ENCODE data around the gene CST7. TPM values are rescaled to one million over a fixed set of nuclear protein-coding genes. Genes with fewer than 3 reads are reported as not detected.
"Not testable (repeated sequence)": the region's sequence is repeated elsewhere in the genome, so short reads cannot be mapped to it uniquely, and the experiment has no call there.

CST7 gene
- total RNA-seq, 1 experiment from 2014 or later, result not detected

DNA sequence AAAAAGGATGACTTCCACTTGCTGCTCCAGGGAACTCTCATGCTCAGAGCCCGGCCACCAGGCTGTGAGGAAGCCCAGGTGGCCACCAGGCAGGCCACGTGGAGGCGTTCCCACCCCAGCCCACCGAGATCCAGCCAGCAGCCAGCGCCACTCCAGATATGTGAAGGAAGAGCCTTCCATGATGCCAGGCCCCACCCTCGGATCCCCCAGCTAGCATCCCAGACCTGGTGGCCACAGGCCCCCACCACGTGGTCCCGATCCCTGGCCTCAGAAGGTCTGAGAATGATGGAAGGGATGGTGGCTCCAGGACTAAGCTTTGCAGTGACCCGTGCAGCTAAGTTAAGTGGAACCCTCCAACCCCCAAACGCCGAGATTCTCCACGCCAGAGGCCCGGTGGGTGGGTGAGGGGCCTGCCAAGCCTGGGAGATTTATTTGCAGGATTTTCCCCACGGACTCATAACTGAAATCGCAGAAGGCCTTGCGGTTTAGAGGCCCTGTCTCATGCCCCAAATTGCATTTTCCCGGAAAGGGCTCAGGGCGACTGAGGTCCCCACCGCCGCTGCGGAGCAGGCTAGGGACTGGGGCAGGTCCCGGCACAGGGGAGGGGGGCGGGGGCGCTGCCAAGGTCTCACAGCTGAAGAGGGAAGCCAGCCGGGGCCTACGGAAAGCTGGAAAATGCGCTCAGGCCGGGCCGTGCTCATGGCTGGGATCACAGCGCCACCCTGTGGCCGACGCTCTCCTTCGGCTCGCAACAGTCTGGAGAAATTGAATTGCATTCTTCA is 31.1 kb upstream of the CST7 start:
- peak; percentile 94 for ATAC-seq
- H3K4me1 ChIP-seq (ENCODE audit: control insufficient read depth, insufficient read depth, low read length), result no peaks in the 10 kb centered on the region
- CTCF ChIA-PET, result interaction anchor here (0.6 to 2.3 kb wide), 2 partner anchors 133 to 459 kb away, joined by 3 to 9 read pairs; no protein-coding TSS in a partner anchor
- in situ Hi-C loops (cut with HindIII; ENCODE audit: low pct_unique_long_range_greater_than_20kb, low sequenced_read_pairs) (no loop called here), intact Hi-C loops (cut with micrococcal nuclease; ENCODE audit: unreplicated experiment) (loop anchor here (5.0 kb wide), 1 partner anchor 136 kb away; no protein-coding TSS in a partner anchor)
- no TSS peak for BruUV-seq (replicated peaks)
- no peaks in the 10 kb centered on the region for H3K27me3 ChIP-seq (ENCODE audit: control insufficient read depth, insufficient read depth, low read length)
- POLR2A ChIA-PET, result no interaction called here
- no peak overlapping the region for H3K4me3 ChIP-seq (ENCODE audit: low read depth in 2 of 2, low read length in 2 of 2)
- TF ChIP-seq SIN3A (IDR thresholded peaks at IDR 0.05; ENCODE audit: borderline replicate concordance, insufficient read depth, low read depth, low read length) (no peak), POLR2AphosphoS5 (IDR thresholded peaks at IDR 0.05; ENCODE audit: low read depth, low read length) (no peak), TCF7L2 (IDR thresholded peaks at IDR 0.05; ENCODE audit: low read depth, low read length) (no peak)
- TF ChIP-seq, protein P1, sequence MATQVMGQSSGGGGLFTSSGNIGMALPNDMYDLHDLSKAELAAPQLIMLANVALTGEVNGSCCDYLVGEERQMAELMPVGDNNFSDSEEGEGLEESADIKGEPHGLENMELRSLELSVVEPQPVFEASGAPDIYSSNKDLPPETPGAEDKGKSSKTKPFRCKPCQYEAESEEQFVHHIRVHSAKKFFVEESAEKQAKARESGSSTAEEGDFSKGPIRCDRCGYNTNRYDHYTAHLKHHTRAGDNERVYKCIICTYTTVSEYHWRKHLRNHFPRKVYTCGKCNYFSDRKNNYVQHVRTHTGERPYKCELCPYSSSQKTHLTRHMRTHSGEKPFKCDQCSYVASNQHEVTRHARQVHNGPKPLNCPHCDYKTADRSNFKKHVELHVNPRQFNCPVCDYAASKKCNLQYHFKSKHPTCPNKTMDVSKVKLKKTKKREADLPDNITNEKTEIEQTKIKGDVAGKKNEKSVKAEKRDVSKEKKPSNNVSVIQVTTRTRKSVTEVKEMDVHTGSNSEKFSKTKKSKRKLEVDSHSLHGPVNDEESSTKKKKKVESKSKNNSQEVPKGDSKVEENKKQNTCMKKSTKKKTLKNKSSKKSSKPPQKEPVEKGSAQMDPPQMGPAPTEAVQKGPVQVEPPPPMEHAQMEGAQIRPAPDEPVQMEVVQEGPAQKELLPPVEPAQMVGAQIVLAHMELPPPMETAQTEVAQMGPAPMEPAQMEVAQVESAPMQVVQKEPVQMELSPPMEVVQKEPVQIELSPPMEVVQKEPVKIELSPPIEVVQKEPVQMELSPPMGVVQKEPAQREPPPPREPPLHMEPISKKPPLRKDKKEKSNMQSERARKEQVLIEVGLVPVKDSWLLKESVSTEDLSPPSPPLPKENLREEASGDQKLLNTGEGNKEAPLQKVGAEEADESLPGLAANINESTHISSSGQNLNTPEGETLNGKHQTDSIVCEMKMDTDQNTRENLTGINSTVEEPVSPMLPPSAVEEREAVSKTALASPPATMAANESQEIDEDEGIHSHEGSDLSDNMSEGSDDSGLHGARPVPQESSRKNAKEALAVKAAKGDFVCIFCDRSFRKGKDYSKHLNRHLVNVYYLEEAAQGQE (IDR thresholded peaks at IDR 0.05; ENCODE audit: insufficient read depth in 1 of 2, low read depth in 2 of 2, low read length in 1 of 2), result no peak
- TF ChIP-seq, protein P2, sequence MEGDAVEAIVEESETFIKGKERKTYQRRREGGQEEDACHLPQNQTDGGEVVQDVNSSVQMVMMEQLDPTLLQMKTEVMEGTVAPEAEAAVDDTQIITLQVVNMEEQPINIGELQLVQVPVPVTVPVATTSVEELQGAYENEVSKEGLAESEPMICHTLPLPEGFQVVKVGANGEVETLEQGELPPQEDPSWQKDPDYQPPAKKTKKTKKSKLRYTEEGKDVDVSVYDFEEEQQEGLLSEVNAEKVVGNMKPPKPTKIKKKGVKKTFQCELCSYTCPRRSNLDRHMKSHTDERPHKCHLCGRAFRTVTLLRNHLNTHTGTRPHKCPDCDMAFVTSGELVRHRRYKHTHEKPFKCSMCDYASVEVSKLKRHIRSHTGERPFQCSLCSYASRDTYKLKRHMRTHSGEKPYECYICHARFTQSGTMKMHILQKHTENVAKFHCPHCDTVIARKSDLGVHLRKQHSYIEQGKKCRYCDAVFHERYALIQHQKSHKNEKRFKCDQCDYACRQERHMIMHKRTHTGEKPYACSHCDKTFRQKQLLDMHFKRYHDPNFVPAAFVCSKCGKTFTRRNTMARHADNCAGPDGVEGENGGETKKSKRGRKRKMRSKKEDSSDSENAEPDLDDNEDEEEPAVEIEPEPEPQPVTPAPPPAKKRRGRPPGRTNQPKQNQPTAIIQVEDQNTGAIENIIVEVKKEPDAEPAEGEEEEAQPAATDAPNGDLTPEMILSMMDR (IDR thresholded peaks at IDR 0.05), result peak; percentile 93
- H3K36me3 ChIP-seq (ENCODE audit: control insufficient read depth, insufficient read depth, low read length), result no peaks in the 10 kb centered on the region
- no peaks in the 10 kb centered on the region for H3K9me3 ChIP-seq (ENCODE audit: control insufficient read depth, insufficient read depth, low read depth, low read length)
- DNase-seq (ENCODE audit: low read depth, low spot score), result peak; percentile 17
- no peak overlapping the region for H3K27ac ChIP-seq (ENCODE audit: low read length)

DNA sequence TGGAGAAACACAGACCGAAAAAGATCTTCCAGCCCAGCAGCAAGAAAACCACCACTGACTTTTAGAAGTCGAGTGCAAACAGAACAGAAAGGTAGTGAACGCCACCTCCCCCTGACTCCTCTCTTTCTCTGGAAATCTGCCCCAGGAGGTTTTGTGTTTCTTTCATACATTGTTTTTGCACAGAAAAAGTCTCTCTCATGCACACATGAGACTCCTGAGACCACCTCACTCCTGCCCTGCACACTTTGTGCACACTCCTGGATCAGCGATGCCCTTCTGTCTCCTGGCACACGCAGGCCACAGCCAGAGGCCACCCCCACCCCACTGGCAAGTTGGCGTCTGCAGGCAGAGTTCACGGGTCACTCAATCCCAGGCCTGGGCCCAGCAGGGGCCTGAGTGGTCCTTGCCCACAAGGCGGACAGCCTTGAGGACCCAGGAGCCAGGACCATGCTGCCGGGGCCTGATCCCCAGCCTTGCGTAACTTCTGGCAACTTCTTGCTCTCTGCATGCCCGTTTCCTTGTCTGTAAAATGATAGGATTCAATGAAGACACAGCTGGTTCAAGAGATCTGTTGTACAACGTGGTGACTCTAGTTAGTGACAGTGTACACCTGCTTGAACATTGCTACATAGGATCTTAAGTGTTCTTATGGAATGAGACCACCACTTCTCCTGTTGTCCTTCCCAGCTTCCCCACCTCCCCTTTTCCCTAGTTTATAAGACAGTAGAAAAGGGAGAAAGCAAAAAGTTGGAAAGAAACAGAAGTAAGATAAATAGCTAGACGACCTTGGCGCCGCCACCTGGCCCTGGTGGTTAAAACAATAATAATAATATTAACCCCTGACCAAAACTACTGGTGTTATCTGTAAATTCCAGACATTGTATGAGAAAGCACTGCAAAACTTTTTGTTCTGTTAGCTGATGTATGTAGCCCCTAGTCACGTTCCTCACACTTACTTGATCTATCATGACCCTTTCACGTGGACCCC is 30.2 kb upstream of the CST7 start:
- DNase-seq (ENCODE audit: low read depth, low spot score) (no peak), ATAC-seq (peak; percentile 26; the same call in 1 of the 2 replicates)
- in situ Hi-C loops (cut with HindIII; ENCODE audit: low pct_unique_long_range_greater_than_20kb, low sequenced_read_pairs), result no loop called here
- H3K27me3 ChIP-seq (ENCODE audit: control insufficient read depth, insufficient read depth, low read length), result no peaks in the 10 kb centered on the region
- no peaks in the 10 kb centered on the region for H3K36me3 ChIP-seq (ENCODE audit: control insufficient read depth, insufficient read depth, low read length)
- BruUV-seq (replicated peaks), result no TSS peak
- H3K27ac ChIP-seq (ENCODE audit: low read length), result no peak overlapping the region
- no peak overlapping the region for H3K4me3 ChIP-seq (ENCODE audit: low read depth in 2 of 2, low read length in 2 of 2)
- no peaks in the 10 kb centered on the region for H3K9me3 ChIP-seq (ENCODE audit: control insufficient read depth, insufficient read depth, low read depth, low read length)
- CTCF ChIA-PET, result interaction anchor here (0.6 to 2.3 kb wide), 3 partner anchors 10 to 459 kb away, joined by 3 to 9 read pairs (median 4); no protein-coding TSS in a partner anchor
- TF ChIP-seq SIN3A (IDR thresholded peaks at IDR 0.05; ENCODE audit: borderline replicate concordance, insufficient read depth, low read depth, low read length), result no peak
- TF ChIP-seq, protein P2 (IDR thresholded peaks at IDR 0.05), result peak; percentile 1
- H3K4me1 ChIP-seq (ENCODE audit: control insufficient read depth, insufficient read depth, low read length), result no peaks in the 10 kb centered on the region
- intact Hi-C loops (cut with micrococcal nuclease; ENCODE audit: unreplicated experiment), result loop anchor here (5.0 kb wide), 1 partner anchor 137 kb away; no protein-coding TSS in a partner anchor
- POLR2A ChIA-PET, result no interaction called here

DNA sequence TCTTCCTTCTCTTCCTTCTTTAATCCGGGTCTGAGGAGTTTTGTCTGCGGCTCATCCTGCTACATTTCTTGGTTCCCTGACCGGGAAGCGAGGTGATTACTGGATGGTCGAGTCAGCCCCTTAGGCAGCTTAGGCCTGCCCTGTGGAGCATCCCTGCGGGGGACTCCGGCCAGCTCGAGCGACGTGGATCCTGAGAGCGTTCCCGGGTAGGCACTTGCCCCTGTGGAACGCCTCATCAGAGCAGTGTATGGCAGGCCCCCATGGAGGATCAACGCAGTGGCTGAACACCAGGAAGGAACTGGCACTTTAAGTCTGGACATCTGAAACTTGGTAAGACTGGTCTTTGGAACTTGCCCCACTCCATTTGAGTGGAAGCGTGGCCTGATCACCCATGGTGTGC is 29.4 kb upstream of the CST7 start:
- DNase-seq (ENCODE audit: low read depth, low spot score); ATAC-seq; in situ Hi-C loops (cut with HindIII; ENCODE audit: low pct_unique_long_range_greater_than_20kb, low sequenced_read_pairs); H3K36me3 ChIP-seq (ENCODE audit: control insufficient read depth, insufficient read depth, low read length); H3K9me3 ChIP-seq (ENCODE audit: control insufficient read depth, insufficient read depth, low read depth, low read length); H3K27me3 ChIP-seq (ENCODE audit: control insufficient read depth, insufficient read depth, low read length); POLR2A ChIA-PET; BruUV-seq (replicated peaks); H3K4me1 ChIP-seq (ENCODE audit: control insufficient read depth, insufficient read depth, low read length); H3K4me3 ChIP-seq (ENCODE audit: low read depth in 2 of 2, low read length in 2 of 2); H3K27ac ChIP-seq (ENCODE audit: low read length): not testable (repeated sequence)
- CTCF ChIA-PET, result interaction anchor here (2.3 kb wide), 1 partner anchor 135 kb away, joined by 9 read pairs; no protein-coding TSS in a partner anchor
- intact Hi-C loops (cut with micrococcal nuclease; ENCODE audit: unreplicated experiment), result loop anchor here (5.0 kb wide), 1 partner anchor 137 kb away; no protein-coding TSS in a partner anchor

DNA sequence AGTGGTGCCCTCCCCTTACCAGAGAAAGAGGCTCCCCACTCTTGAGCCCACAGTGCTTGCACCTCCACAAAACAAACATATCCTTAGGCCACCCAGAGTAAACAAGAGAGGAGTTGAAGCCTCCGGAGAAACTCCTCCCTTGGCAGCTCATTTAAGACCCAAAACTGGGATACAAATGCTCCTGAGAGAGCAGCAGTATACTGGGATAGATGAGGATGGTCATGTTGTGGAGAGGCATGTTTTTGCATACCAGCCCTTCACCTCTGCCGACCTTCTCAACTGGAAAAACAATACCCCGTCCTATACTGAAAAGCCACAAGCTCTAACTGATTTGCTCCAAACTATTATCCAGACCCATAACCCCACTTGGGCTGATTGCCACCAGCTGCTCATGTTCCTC is 28.4 kb upstream of the CST7 start:
- CTCF ChIA-PET; in situ Hi-C loops (cut with HindIII; ENCODE audit: low pct_unique_long_range_greater_than_20kb, low sequenced_read_pairs); ATAC-seq: not testable (repeated sequence)

More for the DNA sequence above, 28.4 kb upstream of the CST7 start:
- intact Hi-C loops (cut with micrococcal nuclease; ENCODE audit: unreplicated experiment); POLR2A ChIA-PET; H3K9me3 ChIP-seq (ENCODE audit: control insufficient read depth, insufficient read depth, low read depth, low read length); DNase-seq (ENCODE audit: low read depth, low spot score); H3K27ac ChIP-seq (ENCODE audit: low read length); H3K27me3 ChIP-seq (ENCODE audit: control insufficient read depth, insufficient read depth, low read length); BruUV-seq (replicated peaks); H3K4me3 ChIP-seq (ENCODE audit: low read depth in 2 of 2, low read length in 2 of 2); H3K36me3 ChIP-seq (ENCODE audit: control insufficient read depth, insufficient read depth, low read length); H3K4me1 ChIP-seq (ENCODE audit: control insufficient read depth, insufficient read depth, low read length): not testable (repeated sequence)
